WTC11 (cell line): ENCODE data around the gene RPL38.

Experiments used
- CTCF ChIP-seq: fragments of 200-600 bp; IDR thresholded peaks from 2 replicates; pipeline ENCODE4 v1.8.0; 2022; ENCODE audit warnings: antibody characterized with exemption
- E2F4 ChIP-seq: sonication (generic); formaldehyde crosslinking; IDR thresholded peaks from 2 replicates; pipeline ENCODE4 v1.8.1; 2022; ENCODE audit warnings: low read depth, mild to moderate bottlenecking, moderate library complexity, missing genetic modification reagents, borderline replicate concordance
- FOXP4 ChIP-seq: sonication (generic); formaldehyde crosslinking; IDR thresholded peaks from 2 replicates; pipeline ENCODE4 v1.8.0; 2022; ENCODE audit warnings: mild to moderate bottlenecking, missing genetic modification reagents
- USF2 ChIP-seq: sonication (generic); formaldehyde crosslinking; IDR thresholded peaks from 2 replicates; pipeline ENCODE4 v1.8.1; 2023; ENCODE audit warnings: mild to moderate bottlenecking, missing genetic modification reagents, moderate library complexity

GRCh38 chr17:74227271-74228080 is 24.0 kb downstream of the RPL38 start:
- TF ChIP-seq FOXP4 (CRISPR knock-in tag) = no peak
- TF ChIP-seq CTCF = no peak
- no peak for TF ChIP-seq E2F4 (CRISPR knock-in tag)
- TF ChIP-seq USF2 = no peak
